SW480 (cell line): ENCODE data around the gene ALLC.

Source experiments
- DNase-seq: peaks from one replicate; pipeline ENCODE4 v3.0.0-alpha.2; 2016; ENCODE audit warnings: low spot score

The ALLC gene

GRCh38 chr2:3751251-3751650 is 93.3 kb downstream of the ALLC start:
- DNase-seq: no peak

GRCh38 chr2:3751806-3752205 is 93.8 kb downstream of the ALLC start:
- DNase-seq: no peak
